ENCODE results near the gene SECISBP2L. TPM values are rescaled to one million over a fixed set of nuclear protein-coding genes. Genes with fewer than 3 reads are reported as not detected.
"Not testable (repeated sequence)": the region's sequence is repeated elsewhere in the genome, so short reads cannot be mapped to it uniquely, and the experiment has no call there.

Gene SECISBP2L, protein sequence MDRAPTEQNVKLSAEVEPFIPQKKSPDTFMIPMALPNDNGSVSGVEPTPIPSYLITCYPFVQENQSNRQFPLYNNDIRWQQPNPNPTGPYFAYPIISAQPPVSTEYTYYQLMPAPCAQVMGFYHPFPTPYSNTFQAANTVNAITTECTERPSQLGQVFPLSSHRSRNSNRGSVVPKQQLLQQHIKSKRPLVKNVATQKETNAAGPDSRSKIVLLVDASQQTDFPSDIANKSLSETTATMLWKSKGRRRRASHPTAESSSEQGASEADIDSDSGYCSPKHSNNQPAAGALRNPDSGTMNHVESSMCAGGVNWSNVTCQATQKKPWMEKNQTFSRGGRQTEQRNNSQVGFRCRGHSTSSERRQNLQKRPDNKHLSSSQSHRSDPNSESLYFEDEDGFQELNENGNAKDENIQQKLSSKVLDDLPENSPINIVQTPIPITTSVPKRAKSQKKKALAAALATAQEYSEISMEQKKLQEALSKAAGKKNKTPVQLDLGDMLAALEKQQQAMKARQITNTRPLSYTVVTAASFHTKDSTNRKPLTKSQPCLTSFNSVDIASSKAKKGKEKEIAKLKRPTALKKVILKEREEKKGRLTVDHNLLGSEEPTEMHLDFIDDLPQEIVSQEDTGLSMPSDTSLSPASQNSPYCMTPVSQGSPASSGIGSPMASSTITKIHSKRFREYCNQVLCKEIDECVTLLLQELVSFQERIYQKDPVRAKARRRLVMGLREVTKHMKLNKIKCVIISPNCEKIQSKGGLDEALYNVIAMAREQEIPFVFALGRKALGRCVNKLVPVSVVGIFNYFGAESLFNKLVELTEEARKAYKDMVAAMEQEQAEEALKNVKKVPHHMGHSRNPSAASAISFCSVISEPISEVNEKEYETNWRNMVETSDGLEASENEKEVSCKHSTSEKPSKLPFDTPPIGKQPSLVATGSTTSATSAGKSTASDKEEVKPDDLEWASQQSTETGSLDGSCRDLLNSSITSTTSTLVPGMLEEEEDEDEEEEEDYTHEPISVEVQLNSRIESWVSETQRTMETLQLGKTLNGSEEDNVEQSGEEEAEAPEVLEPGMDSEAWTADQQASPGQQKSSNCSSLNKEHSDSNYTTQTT
- polyA plus RNA-seq (ENCODE audit: insufficient read length in 3 of 3): 10 to 100 TPM; 46.0 to 50.9 (median 49.0) TPM

- DNase-seq (ENCODE audit: low read depth in 3 of 3, low spot score in 2 of 3): peak; percentile 90 to 93 (median 92)
Observed at GRCh38 chr15:49046220-49047102, at the start of gene SECISBP2L. SECISBP2L (minus strand) TSS chr15:49046446; CDS start chr15:49046299, 147 bp downstream.

- no peak for DNase-seq (ENCODE audit: low read depth in 3 of 3, low spot score in 2 of 3)
Observed at GRCh38 chr15:49094923-49095322, 48.7 kb upstream of the SECISBP2L start.

- no peak for DNase-seq (ENCODE audit: low read depth in 3 of 3, low spot score in 2 of 3)
Observed at GRCh38 chr15:49093252-49094105, 47.2 kb upstream of the SECISBP2L start.

DNA sequence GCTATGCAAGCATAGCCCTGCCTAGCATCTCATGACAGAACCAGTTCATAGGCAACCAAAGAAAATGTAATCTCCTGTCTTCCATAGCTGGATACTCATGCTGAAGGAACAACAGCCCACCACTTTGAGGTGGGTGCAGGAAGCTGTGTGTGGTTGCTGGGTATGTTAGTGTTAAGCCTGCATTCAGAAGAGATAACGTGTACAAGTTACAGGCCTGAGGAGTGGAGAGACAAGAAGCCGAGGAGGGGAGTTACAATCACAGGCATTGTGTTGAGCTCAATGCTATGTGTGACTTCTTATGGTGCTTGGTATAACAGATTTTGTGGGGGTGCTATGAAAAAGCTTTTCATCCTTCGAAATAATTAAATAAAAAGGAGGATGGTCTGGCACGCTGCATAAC lies 42.8 kb upstream of the SECISBP2L start:
- no peak for DNase-seq (ENCODE audit: low read depth in 3 of 3, low spot score in 2 of 3)

DNA sequence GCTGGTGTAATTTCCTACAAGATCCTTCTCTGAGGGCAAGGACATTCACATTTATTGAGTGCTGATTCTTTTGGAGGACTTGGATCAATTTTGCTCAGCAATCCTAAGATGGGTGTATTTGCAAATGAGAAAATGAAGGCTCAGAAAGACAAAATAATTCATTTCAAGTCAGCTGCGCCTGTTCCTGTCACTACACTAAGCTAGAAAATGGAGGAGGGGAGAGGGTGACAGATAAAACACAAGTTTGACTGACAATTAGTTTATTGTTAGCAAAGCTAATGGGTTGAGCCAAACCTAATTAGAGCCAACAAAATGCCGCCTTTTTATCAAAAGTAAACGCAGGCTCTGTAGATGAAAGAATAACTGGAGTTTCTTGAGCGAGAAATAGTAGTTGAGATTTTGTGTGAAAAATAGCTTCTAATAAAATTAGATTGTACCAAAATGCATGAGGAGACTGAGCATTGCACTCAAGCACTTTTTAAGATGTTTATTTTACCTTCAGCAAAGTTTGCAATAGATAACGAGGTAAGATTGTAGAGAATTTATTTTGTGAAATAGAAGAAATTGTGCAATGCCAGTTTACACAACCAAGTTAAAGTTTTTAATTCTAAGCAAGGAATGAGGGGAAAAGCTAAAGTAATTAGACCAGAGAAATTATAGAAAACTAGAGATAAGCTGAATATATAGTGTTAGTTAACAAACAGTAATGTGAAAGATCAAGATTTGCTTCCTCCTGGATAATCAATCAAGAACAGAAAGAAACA lies 39.6 kb upstream of the SECISBP2L start:
- no peak for DNase-seq (ENCODE audit: low read depth in 3 of 3, low spot score in 2 of 3)

DNA sequence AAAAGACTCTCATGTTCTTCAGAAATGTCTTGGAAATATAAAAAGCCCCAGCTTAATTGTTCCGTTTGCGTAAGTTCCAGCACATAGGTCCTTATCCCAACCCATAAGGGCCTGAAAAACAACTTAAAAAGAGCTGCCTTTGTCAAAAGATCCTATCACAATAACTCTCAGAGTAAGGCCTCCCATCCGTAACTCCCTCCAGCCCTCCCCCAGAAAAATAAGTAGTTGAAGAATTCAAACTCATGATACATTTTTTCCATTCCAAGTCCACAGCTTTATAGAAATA lies 38.0 kb upstream of the SECISBP2L start:
- DNase-seq (ENCODE audit: low read depth in 3 of 3, low spot score in 2 of 3): no peak

DNA sequence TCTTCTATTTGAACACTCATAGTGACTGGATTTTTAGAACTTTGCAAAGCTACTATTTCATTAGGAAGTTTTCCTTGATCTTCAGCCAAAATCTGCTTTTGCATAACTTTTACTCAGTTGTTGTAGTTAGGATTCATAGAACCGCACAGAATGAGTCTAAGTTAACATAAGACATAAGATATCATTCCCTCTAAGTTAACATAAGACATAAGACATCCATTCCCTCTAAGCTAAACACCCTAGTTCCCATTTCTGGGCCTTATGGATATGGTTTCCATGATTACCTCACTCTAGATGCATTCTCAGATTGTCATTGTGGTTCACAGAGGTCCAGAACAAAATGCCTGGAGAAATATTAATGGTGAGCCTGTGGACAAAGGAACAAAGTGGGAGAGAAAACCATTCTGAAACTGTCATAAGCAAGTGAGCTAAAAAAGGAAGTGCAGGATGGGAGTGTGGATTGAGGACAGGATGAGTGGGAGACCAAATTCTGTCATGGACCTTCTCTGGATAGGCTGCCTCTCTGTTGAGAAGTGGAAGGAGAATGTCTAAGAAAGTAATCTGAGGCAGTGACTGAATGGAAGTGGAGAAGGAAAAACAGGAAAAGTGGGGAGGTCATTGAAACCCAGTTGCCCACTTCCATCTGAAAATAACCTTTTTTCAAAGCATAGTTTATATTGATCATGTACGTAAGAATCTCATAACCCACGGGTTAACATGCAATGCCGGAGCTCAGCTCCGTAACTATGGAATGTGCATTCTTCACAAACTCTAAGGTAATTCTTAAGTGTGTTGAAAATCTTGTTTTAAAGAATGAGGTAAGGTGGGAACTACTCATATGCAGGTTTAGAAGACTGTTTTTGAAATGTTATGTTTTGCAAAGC lies 37.4 kb upstream of the SECISBP2L start:
- no peak for DNase-seq (ENCODE audit: low read depth in 3 of 3, low spot score in 2 of 3)

DNA sequence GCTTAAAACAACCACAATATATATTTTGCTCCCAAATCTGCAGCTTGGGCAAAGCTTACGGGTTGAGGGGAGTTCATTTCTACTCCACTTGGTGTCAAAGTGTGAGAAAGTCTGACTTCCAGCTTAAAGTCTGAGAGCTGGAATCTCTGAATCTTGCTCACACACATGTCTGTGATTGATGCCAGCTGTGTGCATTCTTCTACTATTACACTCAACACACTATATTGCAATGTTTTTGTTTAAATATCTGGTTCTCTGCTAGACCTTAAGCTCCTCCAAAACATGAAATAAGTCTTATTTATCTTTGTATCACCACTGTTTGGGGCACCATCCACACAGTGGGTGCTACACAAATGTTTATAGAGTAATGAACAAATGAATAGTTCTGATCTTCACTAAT lies 36.7 kb upstream of the SECISBP2L start:
- peak in 2 of 3 donors; percentile 13 to 17 for DNase-seq (ENCODE audit: low read depth in 3 of 3, low spot score in 2 of 3)

DNA sequence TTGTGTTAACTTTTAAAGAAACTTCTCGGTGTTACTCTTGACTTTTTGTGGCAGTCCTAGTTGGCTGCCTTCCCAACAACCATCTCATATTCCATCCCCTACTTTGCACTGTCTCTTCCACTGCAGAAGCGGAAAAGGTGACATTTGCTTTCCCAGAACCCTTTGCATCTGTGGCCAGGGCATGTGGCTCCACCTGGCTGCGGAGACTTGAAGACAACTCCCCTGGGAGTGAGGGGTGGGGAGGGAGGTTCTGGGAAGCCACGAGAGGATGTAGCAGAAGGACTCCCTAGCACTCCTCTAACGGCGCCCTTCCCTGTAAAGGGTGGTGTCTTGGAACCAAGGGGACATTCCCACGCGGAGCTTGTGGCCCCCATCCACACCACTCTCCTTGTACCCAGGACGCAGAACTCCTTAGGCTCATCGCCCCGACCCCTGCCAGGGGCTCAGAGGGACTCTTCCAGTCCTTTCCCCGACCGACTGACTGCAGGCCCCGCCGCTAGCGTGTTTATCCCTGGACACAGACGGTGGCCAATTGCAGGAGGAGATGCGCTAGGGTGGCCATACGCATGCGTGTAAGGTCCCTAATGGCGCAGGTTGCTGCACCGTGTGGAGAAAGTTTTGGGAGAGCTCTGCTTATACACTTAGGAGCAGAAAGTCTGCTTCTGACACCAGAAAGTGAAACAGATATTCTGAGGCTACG lies 33.2 kb upstream of the SECISBP2L start:
- DNase-seq (ENCODE audit: low read depth in 3 of 3, low spot score in 2 of 3): no peak

- no peak for DNase-seq (ENCODE audit: low read depth in 3 of 3, low spot score in 2 of 3)
Observed at GRCh38 chr15:49075881-49076280, 29.6 kb upstream of the SECISBP2L start.

- not testable (repeated sequence) for DNase-seq (ENCODE audit: low read depth in 3 of 3, low spot score in 2 of 3)
Observed at GRCh38 chr15:49074589-49075287, 28.5 kb upstream of the SECISBP2L start.

DNA sequence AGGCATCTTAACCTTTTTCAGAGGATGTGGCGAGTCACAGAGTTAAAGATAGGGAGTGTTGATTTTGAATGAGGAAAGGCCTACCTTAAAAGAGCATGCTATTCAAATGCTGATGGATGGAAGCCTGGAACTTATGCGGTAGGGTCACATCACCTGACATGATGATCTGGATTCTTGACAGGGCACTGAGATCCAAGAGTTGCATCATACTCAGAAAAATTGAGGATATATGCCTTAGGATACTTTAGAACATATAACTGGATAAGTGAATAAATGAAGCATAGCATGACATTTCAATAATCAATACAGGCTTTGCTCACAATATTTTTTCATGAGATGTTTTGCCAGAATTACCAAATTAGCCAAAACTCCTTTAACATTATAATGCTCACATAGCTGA lies 20.1 kb upstream of the SECISBP2L start:
- no peak for DNase-seq (ENCODE audit: low read depth in 3 of 3, low spot score in 2 of 3)

- no peak for DNase-seq (ENCODE audit: low read depth in 3 of 3, low spot score in 2 of 3)
Observed at GRCh38 chr15:49064884-49065283, 18.6 kb upstream of the SECISBP2L start.

- DNase-seq (ENCODE audit: low read depth in 3 of 3, low spot score in 2 of 3): no peak
Observed at GRCh38 chr15:49064281-49064653, 18.0 kb upstream of the SECISBP2L start.

DNA sequence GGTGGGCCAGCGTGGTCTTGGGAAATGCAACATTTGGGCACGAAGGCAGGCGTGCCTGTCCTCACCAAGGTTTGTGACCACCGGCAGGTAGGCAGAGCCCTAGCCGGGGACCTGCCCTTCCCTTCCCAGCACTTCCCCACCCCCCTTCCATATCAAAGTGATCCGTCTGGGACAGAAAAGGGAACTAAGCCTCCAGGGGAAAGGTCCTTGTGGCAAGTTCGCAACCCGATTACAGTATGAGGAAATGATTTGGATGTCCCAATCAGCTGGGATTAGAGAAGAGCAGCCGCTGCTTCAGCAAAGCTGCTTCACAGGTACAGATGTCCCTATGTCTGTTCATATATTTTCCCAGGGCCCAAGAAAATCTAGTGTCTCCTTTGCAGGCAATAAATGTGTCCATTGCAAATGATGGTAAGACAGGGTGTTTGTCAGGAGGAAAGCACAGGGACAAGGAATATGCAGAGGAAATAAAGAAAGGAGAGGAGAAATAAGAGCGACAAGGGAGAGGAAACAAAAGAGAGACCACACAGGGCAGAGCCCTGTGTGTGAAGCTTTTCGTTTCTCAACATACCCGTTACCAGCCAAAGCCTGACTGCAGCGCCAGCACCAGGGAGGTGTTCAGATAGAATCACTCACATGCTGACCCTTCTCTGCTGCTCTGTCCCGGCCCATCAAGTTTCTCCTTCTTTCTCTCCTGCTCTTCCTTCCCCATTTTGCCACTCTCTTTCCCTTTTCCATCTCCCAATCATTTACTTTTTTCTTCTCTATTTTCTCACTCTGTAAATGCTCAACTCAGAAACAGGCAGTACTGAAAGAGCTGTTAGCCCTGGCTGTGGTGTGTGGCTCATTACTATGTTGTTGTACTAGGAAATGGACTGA lies 17.4 kb upstream of the SECISBP2L start:
- no peak for DNase-seq (ENCODE audit: low read depth in 3 of 3, low spot score in 2 of 3)

DNA sequence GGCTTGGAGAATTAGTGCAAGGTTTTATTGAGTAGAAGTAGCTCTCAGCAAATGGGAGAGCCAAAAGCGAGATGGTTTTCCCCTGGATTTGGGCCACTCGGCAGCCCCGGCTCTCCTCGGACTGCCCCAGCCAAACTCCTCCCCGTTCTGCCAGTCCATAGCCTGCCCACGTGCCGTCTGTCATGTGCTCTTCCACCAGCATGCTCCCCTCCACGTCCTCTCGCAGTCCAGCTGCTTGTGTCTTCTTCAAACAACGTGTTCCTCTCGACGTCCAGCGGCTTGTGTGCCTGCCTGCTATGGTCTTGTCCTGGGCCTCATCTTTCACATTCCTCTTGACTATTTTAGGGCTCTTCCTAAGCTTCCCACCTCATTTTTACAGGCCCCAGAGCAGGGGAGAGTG lies 16.7 kb upstream of the SECISBP2L start:
- DNase-seq (ENCODE audit: low read depth in 3 of 3, low spot score in 2 of 3): no peak
